SU-DHL-6 (cell line): ENCODE results near the gene AGPAT4.

ENCODE experiments used
- EZH2phosphoT487 ChIP-seq: fragments of 200-600 bp; sonication (generic), shearing (Covaris generic); conservative IDR thresholded peaks from 2 replicates; pipeline ENCODE4 v1.6.1; 2018; ENCODE audit warnings: mild to moderate bottlenecking, antibody characterized with exemption, low read length, moderate library complexity, mixed read lengths
- TF ChIP-seq, protein P1 (sequence below): fragments of 200-600 bp; sonication (generic); IDR thresholded peaks from one replicate; pipeline ENCODE4 v1.5.1; 2017; ENCODE audit warnings: antibody characterized with exemption, mild to moderate bottlenecking, low read length, moderate library complexity; ENCODE audit not compliant: insufficient read depth, poor library complexity, severe bottlenecking

DNA sequence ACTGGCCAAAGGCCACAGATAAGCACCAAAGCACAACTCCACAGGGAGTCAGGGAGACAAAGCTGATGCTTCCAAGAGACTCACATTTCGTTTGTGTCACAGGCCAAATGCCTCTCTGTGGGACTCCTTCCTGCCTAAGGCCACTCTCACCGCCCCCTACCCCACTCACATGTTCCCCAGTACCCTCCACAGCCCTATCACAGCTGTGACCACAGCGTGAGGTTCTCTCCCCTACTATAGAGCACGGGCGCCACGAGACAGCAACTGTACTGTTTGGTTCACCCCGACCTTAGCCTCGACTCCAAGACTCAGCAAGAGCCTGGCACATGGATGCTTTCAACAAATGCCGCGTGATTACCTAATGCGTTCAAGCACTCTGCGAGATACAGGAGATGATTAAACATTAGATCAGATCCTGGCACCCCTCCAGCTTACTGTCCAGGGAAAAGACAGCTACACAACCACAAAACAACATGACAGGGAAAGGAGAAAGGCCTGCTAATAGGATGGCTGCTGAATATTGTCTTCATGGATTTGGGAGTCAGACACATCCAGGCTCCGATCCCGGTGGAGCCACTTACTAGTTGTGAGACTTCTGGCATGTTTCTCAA, 105.5 kb downstream of the AGPAT4 start:
- TF ChIP-seq, protein P1, sequence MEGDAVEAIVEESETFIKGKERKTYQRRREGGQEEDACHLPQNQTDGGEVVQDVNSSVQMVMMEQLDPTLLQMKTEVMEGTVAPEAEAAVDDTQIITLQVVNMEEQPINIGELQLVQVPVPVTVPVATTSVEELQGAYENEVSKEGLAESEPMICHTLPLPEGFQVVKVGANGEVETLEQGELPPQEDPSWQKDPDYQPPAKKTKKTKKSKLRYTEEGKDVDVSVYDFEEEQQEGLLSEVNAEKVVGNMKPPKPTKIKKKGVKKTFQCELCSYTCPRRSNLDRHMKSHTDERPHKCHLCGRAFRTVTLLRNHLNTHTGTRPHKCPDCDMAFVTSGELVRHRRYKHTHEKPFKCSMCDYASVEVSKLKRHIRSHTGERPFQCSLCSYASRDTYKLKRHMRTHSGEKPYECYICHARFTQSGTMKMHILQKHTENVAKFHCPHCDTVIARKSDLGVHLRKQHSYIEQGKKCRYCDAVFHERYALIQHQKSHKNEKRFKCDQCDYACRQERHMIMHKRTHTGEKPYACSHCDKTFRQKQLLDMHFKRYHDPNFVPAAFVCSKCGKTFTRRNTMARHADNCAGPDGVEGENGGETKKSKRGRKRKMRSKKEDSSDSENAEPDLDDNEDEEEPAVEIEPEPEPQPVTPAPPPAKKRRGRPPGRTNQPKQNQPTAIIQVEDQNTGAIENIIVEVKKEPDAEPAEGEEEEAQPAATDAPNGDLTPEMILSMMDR, result no peak
- no peak for TF ChIP-seq EZH2phosphoT487
